Measurements from ENCODE around the gene RO60. TPM values are rescaled to one million over a fixed set of nuclear protein-coding genes. Genes with fewer than 3 reads are reported as not detected.

RO60 gene
- polyA plus RNA-seq, 2 of the 4 experiments (the other 2 are of a cell fraction), result 32.0 to 47.1 TPM

DNA sequence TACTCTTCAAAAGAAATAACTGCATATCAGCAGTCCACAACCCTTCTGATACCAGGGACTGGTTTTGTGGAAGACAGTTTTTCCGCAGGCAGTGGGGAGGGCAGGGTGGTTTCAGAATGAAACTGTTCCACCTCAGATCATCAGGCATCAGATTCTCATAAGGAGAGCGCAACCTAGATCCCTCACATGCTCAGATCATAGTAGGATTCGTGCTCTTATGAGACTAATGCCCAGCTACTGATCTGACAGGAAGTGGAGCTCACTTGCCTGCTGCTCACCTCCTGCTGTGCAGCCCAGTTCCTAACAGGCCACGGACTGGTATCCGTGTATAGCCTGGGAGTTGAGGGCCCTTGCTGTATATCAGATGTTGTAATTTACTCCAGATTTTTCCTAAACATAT, 11.5 kb downstream of the RO60 start:
- ChIA-PET CTCF (interaction anchor here (0.8 to 3.8 kb wide), 2 partner anchors 14 to 51 kb away, joined by 5 to 14 read pairs; partner anchors contain the start of gene CDC73), POLR2A (interaction anchor here (0.8 to 1.7 kb wide), 4 partner anchors 11 to 34 kb away, joined by 4 to 14 read pairs (median 6); partner anchors contain the start of genes GLRX2, RO60 and UCHL5)

DNA sequence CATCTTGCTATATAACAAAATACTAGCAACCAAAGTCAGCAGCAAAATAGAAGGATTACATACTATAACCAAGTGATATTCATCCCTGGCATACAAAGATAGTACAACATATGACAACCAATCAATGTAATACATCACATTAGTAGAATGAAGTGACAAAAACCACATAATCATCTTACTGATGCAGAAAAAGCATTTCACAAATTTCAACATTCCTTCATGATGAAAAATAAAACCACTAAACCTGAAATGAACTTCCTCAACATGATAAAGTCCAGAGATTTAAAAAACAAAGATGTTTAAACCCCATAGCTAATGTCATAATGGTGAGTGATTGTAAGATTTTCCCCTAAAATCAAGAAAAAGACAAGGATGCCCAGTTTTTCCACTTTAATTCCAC, 18.6 kb downstream of the RO60 start:
- no peaks in the 10 kb centered on the region for H3K4me1 ChIP-seq
- H3K4me3 ChIP-seq, result no peak overlapping the region
- FAIRE-seq, result no peak
- H3K9me3 ChIP-seq, result peaks cover 8% of the 10 kb centered on the region
- TF ChIP-seq GATA3 (IDR thresholded peaks at IDR 0.05; ENCODE audit: borderline replicate concordance), result no peak
- CTCF ChIA-PET, result interaction anchor here (0.6 kb wide), 1 partner anchor 19 kb away, joined by 3 read pairs; the partner anchor contains the start of gene UCHL5
- H3K4me2 ChIP-seq, result no peak overlapping the region
- H3K27ac ChIP-seq, result no peak overlapping the region
- ATAC-seq, result no peak
- DNase-seq (ENCODE audit: low read depth in 1 of 2, low spot score in 1 of 2), result no peak
- POLR2A ChIA-PET, result no interaction called here

More for the DNA sequence above, 11.5 kb downstream of the RO60 start:
- TF ChIP-seq, protein P1, sequence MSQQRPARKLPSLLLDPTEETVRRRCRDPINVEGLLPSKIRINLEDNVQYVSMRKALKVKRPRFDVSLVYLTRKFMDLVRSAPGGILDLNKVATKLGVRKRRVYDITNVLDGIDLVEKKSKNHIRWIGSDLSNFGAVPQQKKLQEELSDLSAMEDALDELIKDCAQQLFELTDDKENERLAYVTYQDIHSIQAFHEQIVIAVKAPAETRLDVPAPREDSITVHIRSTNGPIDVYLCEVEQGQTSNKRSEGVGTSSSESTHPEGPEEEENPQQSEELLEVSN (IDR thresholded peaks at IDR 0.05; ENCODE audit: borderline replicate concordance, low read depth), result no peak
- TF ChIP-seq EP300 (IDR thresholded peaks at IDR 0.05) (no peak), JUNB (IDR thresholded peaks at IDR 0.05) (no peak), ZFP36 (IDR thresholded peaks at IDR 0.05; ENCODE audit: borderline replicate concordance, partially characterized antibody) (no peak), CBX2 (IDR thresholded peaks at IDR 0.05; ENCODE audit: borderline replicate concordance, low read depth) (no peak), HDAC2 (IDR thresholded peaks at IDR 0.05) (no peak), NFE2L2 (conservative IDR thresholded peaks at IDR 0.05; ENCODE audit: low read length) (no peak), HEYL (CRISPR knock-in tag; IDR thresholded peaks at IDR 0.05) (no peak), FOSL2 (IDR thresholded peaks at IDR 0.05) (no peak), FOSL2 (CRISPR knock-in tag; IDR thresholded peaks at IDR 0.05) (no peak)
- TF ChIP-seq, protein P2, sequence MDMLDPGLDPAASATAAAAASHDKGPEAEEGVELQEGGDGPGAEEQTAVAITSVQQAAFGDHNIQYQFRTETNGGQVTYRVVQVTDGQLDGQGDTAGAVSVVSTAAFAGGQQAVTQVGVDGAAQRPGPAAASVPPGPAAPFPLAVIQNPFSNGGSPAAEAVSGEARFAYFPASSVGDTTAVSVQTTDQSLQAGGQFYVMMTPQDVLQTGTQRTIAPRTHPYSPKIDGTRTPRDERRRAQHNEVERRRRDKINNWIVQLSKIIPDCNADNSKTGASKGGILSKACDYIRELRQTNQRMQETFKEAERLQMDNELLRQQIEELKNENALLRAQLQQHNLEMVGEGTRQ (IDR thresholded peaks at IDR 0.05), result no peak
- TF ChIP-seq, protein P3, sequence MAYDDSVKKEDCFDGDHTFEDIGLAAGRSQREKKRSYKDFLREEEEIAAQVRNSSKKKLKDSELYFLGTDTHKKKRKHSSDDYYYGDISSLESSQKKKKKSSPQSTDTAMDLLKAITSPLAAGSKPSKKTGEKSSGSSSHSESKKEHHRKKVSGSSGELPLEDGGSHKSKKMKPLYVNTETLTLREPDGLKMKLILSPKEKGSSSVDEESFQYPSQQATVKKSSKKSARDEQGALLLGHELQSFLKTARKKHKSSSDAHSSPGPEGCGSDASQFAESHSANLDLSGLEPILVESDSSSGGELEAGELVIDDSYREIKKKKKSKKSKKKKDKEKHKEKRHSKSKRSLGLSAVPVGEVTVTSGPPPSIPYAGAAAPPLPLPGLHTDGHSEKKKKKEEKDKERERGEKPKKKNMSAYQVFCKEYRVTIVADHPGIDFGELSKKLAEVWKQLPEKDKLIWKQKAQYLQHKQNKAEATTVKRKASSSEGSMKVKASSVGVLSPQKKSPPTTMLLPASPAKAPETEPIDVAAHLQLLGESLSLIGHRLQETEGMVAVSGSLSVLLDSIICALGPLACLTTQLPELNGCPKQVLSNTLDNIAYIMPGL (CRISPR knock-in tag; IDR thresholded peaks at IDR 0.05; ENCODE audit: borderline replicate concordance), result no peak
- 87% methylated on average over 5 of the region's 5 CpGs for WGBS (ENCODE audit: missing lambda C conversion rate)
- no peak overlapping the region for H3K4me2 ChIP-seq
- no peaks in the 10 kb centered on the region for H3K9me3 ChIP-seq
- no peak overlapping the region for H3K4me3 ChIP-seq
- FAIRE-seq (no peak), DNase-seq (ENCODE audit: low read depth in 1 of 2, low spot score in 1 of 2) (no peak), ATAC-seq (no peak)
- H3K27ac ChIP-seq, result no peak overlapping the region
- no peaks in the 10 kb centered on the region for H3K4me1 ChIP-seq

DNA sequence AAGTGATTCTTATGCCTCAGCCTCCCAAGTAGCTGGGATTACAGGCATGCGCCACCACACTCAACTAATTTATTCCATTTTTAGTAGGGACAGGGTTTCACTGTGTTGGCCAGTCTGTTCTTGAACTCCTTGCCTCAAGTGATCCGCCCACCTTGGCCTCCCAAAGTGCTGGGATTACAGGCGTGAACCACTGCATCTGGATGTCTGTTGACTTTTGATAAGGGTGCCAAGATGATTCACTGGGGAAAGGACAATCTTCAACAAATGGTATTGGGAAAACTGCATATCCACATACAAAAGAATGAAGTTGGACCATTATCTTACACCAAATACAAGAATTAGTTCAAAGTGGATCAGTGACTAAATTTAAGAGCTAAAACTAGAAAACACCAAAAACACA, 19.8 kb downstream of the RO60 start:
- ChIA-PET POLR2A (no interaction called here), CTCF (interaction anchor here (0.6 kb wide), 1 partner anchor 44 kb away, joined by 3 read pairs; no protein-coding TSS in a partner anchor)
- WGBS (ENCODE audit: missing lambda C conversion rate), result 93% methylated on average over 3 of the region's 3 CpGs
- Histone ChIP-seq H3K4me3 (no peak overlapping the region), H3K27ac (no peak overlapping the region), H3K4me2 (no peak overlapping the region), H3K4me1 (no peaks in the 10 kb centered on the region), H3K9me3 (peaks cover 8% of the 10 kb centered on the region)
- DNase-seq (ENCODE audit: low read depth in 1 of 2, low spot score in 1 of 2) (no peak), FAIRE-seq (no peak), ATAC-seq (no peak)
- TF ChIP-seq CHD4 (IDR thresholded peaks at IDR 0.05; ENCODE audit: borderline replicate concordance) (no peak), EP300 (IDR thresholded peaks at IDR 0.05) (no peak), RARB (CRISPR knock-in tag; IDR thresholded peaks at IDR 0.05) (no peak), RFX5 (IDR thresholded peaks at IDR 0.05) (no peak), FOSL2 (IDR thresholded peaks at IDR 0.05) (no peak), FOSL2 (CRISPR knock-in tag; IDR thresholded peaks at IDR 0.05) (no peak), CBX2 (IDR thresholded peaks at IDR 0.05; ENCODE audit: borderline replicate concordance, low read depth) (no peak), JUN (IDR thresholded peaks at IDR 0.05) (no peak), TP53 (CRISPR knock-in tag; IDR thresholded peaks at IDR 0.05) (no peak), PHF8 (IDR thresholded peaks at IDR 0.05; ENCODE audit: borderline replicate concordance, low read depth) (no peak), BHLHE40 (IDR thresholded peaks at IDR 0.05; ENCODE audit: low read depth, low read length) (no peak), FOSB (CRISPR knock-in tag; IDR thresholded peaks at IDR 0.05) (no peak), MYC (IDR thresholded peaks at IDR 0.05; ENCODE audit: borderline replicate concordance, low read length) (no peak), POLR2A (IDR thresholded peaks at IDR 0.05; ENCODE audit: low read length) (no peak), MAZ (IDR thresholded peaks at IDR 0.05; ENCODE audit: borderline replicate concordance, low read depth, low read length) (no peak), CHD2 (IDR thresholded peaks at IDR 0.05; ENCODE audit: low read length, partially characterized antibody) (no peak)
- TF ChIP-seq, protein P1 (IDR thresholded peaks at IDR 0.05; ENCODE audit: borderline replicate concordance, low read depth), result no peak
